Chondrocyte (in vitro differentiated cells): ENCODE data around the gene FASLG. TPM values are rescaled to one million over a fixed set of nuclear protein-coding genes. Genes with fewer than 3 reads are reported as not detected.
"Not testable (repeated sequence)": the region's sequence is repeated elsewhere in the genome, so short reads cannot be mapped to it uniquely, and the experiment has no call there.

Source experiments
- DNase-seq: peaks from one replicate; pipeline ENCODE4 v3.0.0; 2021; ENCODE audit warnings: mixed read lengths, low spot score
- H3K27ac Mint-ChIP-seq: one replicate; pipeline ENCODE4 v1.8.0; 2021; ENCODE audit warnings: mild to moderate bottlenecking, moderate library complexity, mixed read lengths; ENCODE audit not compliant: unreplicated experiment
- H3K27me3 Mint-ChIP-seq: 2 replicates; pipeline ENCODE4 v1.8.0; 2021; ENCODE audit warnings: low read depth, mixed read lengths
- H3K36me3 Mint-ChIP-seq: 2 replicates; pipeline ENCODE4 v1.8.0; 2021; ENCODE audit warnings: low read depth, mixed read lengths
- H3K4me1 Mint-ChIP-seq: 2 replicates; pipeline ENCODE4 v1.8.0; 2021; ENCODE audit warnings: low read depth, mild to moderate bottlenecking, mixed read lengths
- H3K4me3 Mint-ChIP-seq: one replicate; pipeline ENCODE4 v1.8.0; 2021; ENCODE audit warnings: mild to moderate bottlenecking, moderate library complexity, mixed read lengths; ENCODE audit not compliant: unreplicated experiment
- H3K9me3 Mint-ChIP-seq: 2 replicates; pipeline ENCODE4 v1.8.0; 2021; ENCODE audit warnings: low read depth, mixed read lengths
- total RNA-seq: library from RNA; stranded (reverse); gene quantifications from 3 replicates; pipeline ENCODE4 v1.2.1, GENCODE V29; 2021
- TF ChIP-seq, protein P1 (sequence below): fragments of 200-600 bp; sonication (generic); IDR thresholded peaks from 2 replicates; pipeline ENCODE4 v1.5.0; 2021; ENCODE audit warnings: antibody characterized with exemption, mild to moderate bottlenecking, moderate library complexity

FASLG gene
- total RNA-seq, 1 donor from 2014 or later = not detected

DNA sequence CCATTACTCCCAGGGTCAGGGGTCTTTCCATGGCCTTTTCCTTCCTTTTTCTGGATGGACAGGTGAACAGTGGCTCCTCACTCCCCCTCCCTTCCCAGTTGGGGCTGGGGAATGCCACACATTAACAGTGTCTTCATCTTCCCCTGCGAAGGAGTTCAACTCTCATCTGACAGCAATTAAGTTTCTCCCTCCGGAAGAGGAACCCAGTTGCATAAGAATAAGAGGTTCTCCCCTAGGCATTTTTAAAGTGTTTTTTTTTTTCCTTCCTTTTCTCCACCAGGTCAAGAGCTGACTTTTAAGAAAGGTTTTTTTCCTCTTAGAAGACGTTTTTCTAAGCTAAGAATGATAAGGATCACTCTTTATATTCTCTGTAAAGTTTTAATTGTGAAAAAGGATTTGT is 42.3 kb upstream of the FASLG start:
- TF ChIP-seq, protein P1, sequence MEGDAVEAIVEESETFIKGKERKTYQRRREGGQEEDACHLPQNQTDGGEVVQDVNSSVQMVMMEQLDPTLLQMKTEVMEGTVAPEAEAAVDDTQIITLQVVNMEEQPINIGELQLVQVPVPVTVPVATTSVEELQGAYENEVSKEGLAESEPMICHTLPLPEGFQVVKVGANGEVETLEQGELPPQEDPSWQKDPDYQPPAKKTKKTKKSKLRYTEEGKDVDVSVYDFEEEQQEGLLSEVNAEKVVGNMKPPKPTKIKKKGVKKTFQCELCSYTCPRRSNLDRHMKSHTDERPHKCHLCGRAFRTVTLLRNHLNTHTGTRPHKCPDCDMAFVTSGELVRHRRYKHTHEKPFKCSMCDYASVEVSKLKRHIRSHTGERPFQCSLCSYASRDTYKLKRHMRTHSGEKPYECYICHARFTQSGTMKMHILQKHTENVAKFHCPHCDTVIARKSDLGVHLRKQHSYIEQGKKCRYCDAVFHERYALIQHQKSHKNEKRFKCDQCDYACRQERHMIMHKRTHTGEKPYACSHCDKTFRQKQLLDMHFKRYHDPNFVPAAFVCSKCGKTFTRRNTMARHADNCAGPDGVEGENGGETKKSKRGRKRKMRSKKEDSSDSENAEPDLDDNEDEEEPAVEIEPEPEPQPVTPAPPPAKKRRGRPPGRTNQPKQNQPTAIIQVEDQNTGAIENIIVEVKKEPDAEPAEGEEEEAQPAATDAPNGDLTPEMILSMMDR = no peak

DNA sequence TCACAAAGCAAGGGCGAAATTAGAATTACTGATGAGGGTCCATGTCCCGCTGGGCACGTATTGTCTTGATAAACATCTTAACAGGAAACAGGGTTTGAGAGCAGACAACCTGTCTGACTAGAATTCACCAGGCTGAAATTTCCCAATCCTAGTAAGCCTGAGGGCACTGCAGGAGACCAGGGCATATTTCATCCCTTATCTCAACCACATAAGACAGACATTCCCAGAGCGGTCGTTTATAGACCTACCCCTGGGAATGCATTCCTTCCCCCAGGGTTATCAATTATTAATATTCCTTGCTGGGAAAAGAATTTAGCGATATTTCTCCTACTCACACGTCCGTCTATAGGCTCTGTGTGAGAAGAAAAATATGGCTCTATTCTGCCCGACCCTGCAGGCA is 38.3 kb upstream of the FASLG start:
- H3K36me3 Mint-ChIP-seq = peaks cover 11% of the 10 kb centered on the region
- DNase-seq = not testable (repeated sequence)

More for the DNA sequence above, 42.3 kb upstream of the FASLG start:
- peaks cover 16% of the 10 kb centered on the region for H3K36me3 Mint-ChIP-seq
- H3K27me3 Mint-ChIP-seq = no peaks in the 10 kb centered on the region
- no peak overlapping the region for H3K27ac Mint-ChIP-seq
- peaks cover 3% of the 10 kb centered on the region for H3K4me1 Mint-ChIP-seq
- peaks cover 31% of the 10 kb centered on the region for H3K9me3 Mint-ChIP-seq
- no peak overlapping the region for H3K4me3 Mint-ChIP-seq
- no peak for DNase-seq

DNA sequence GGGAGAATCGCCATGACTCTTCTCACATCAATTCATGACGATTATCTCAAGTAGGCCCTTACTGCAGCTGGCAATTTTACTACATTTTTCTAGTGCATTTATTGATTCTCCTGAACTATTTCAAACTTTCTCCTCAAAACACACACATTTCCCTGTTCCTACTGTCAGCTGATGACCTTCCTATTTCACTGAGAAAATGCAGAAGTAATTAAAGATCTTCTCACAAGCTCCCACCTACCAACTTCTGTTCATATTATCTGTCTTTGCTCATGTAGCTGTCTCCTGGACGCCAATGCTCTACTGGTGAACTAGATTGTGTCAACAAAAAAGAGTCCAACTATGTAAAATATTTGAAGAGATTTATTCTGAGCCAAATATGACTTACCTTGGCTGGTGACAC is 36.4 kb upstream of the FASLG start:
- H3K27ac Mint-ChIP-seq = no peak overlapping the region
- no peak for DNase-seq
- TF ChIP-seq, protein P1 = no peak
- H3K4me3 Mint-ChIP-seq = no peak overlapping the region
- H3K4me1 Mint-ChIP-seq = no peaks in the 10 kb centered on the region
- peaks cover 20% of the 10 kb centered on the region for H3K9me3 Mint-ChIP-seq
- H3K36me3 Mint-ChIP-seq = peaks cover 9% of the 10 kb centered on the region
- H3K27me3 Mint-ChIP-seq = no peaks in the 10 kb centered on the region

More for the DNA sequence above, 38.3 kb upstream of the FASLG start:
- not testable (repeated sequence) for H3K4me1 Mint-ChIP-seq, H3K4me3 Mint-ChIP-seq, H3K27ac Mint-ChIP-seq, H3K27me3 Mint-ChIP-seq
- peaks cover 29% of the 10 kb centered on the region for H3K9me3 Mint-ChIP-seq

DNA sequence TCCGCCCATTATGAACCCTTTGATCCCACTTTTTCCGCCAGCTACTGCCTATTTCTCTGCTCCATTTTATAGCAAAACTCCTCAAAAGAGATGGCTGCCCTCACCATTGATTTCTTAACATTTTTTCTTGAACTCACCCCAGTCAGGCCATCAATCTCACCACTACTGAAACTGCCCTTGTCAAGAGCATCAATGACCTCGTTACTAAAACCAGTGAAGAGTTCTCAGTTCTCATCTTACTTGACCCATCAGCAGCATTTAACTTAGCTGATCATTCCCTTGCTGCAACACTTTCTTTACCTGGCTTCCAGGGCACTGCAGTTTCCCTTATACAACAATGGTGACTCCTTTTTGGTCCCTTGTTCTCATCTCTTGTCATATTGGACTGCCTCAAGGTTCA is 35.2 kb upstream of the FASLG start:
- no peak for DNase-seq
- TF ChIP-seq, protein P1 = no peak
- peaks cover 9% of the 10 kb centered on the region for H3K36me3 Mint-ChIP-seq
- no peaks in the 10 kb centered on the region for H3K4me1 Mint-ChIP-seq
- H3K4me3 Mint-ChIP-seq = no peak overlapping the region
- H3K27ac Mint-ChIP-seq = no peak overlapping the region
- H3K27me3 Mint-ChIP-seq = no peaks in the 10 kb centered on the region
- H3K9me3 Mint-ChIP-seq = peaks cover 20% of the 10 kb centered on the region

DNA sequence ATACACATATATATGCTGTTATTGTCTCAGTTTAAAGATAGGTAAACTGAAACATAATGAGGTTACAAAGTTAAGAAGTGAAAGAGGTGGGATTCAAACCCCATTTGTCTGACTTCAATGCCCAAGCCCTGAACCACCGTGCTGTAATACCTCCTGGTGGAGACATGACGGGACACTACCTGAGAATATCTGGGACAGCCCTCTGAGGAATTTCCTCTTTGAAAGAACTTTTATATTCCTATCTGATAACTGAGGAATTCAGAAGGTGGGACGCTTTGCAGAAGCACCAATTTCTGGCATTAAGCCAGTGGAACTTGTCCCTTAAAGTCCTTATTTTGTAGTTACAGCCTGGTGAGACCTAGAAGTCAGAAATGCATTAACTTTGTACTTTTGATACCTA is 32.1 kb upstream of the FASLG start:
- no peaks in the 10 kb centered on the region for H3K9me3 Mint-ChIP-seq
- no peak overlapping the region for H3K4me3 Mint-ChIP-seq
- H3K27ac Mint-ChIP-seq = no peak overlapping the region
- DNase-seq = no peak
- no peaks in the 10 kb centered on the region for H3K27me3 Mint-ChIP-seq
- TF ChIP-seq, protein P1 = no peak
- peaks cover 14% of the 10 kb centered on the region for H3K4me1 Mint-ChIP-seq
- no peaks in the 10 kb centered on the region for H3K36me3 Mint-ChIP-seq

DNA sequence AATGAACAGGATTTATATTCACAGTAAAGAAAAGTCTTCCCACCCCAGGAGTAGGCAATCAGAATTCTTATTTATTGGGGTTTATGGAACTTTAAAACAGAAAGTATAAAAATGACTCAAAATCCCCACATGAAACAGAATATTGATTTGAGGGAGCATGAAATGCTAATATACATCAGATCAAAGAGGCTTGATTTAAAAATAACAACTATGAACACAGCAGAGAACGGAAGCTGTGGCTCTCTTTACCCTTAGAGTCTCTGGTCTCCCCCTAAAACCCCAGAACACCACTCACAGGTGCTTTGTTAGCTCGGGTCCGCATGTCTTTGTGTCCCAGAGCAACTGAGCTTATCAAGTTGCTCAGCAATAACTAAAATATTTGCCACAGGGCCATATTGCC is 31.2 kb upstream of the FASLG start:
- TF ChIP-seq, protein P1 = no peak
- no peak for DNase-seq
- Mint-ChIP-seq H3K4me1 (peaks cover 14% of the 10 kb centered on the region), H3K4me3 (no peak overlapping the region), H3K27me3 (no peaks in the 10 kb centered on the region), H3K9me3 (peaks cover 6% of the 10 kb centered on the region), H3K27ac (no peak overlapping the region), H3K36me3 (no peaks in the 10 kb centered on the region)
